Suprapubic skin (tissue), 4 donors: ENCODE data around the gene TCAIM.

ENCODE experiments used
- CTCF ChIP-seq, 2 donors: fragments of 200-600 bp in 1 of 2; fragments of 450-650 bp in 1 of 2; sonication (generic) in 1 of 2; IDR thresholded peaks; one replicate each; pipeline ENCODE4 v1.5.1; 2016 to 2019; ENCODE audit warnings: antibody characterized with exemption in 2 of 2, mild to moderate bottlenecking in 1 of 2, moderate library complexity in 1 of 2
- EP300 ChIP-seq: sonication (generic); formaldehyde crosslinking; IDR thresholded peaks from one replicate; pipeline ENCODE4 v1.6.1; 2017; ENCODE audit warnings: antibody characterized with exemption
- POLR2A ChIP-seq, 2 donors: fragments of 450-650 bp; IDR thresholded peaks; one replicate each; pipeline ENCODE4 v1.6.1; 2017; ENCODE audit warnings: antibody characterized with exemption in 2 of 2, mild to moderate bottlenecking in 2 of 2, moderate library complexity in 2 of 2
- POLR2AphosphoS5 ChIP-seq, 3 donors: sonication (generic); formaldehyde crosslinking; IDR thresholded peaks; one replicate each; pipeline ENCODE4 v1.6.1; 2017; ENCODE audit warnings: antibody characterized with exemption in 3 of 3

- TF ChIP-seq EP300 (no peak), CTCF (IDR thresholded peaks at IDR 0.05) (no peak), POLR2A (IDR thresholded peaks at IDR 0.05) (no peak), POLR2AphosphoS5 (IDR thresholded peaks at IDR 0.05) (no peak)
Observed at GRCh38 chr3:44444437-44444836, 105.9 kb downstream of the TCAIM start.
